Effector memory CD4-positive, alpha-beta T cell (primary cell): ENCODE measurements around the gene MYCBPAP.
"Not testable (repeated sequence)": the region's sequence is repeated elsewhere in the genome, so short reads cannot be mapped to it uniquely, and the experiment has no call there.

Experiments
- DNase-seq, 3 donors: peaks; one replicate each; pipeline ENCODE4 v3.0.0-alpha.2; 2020
- H3K27ac ChIP-seq: 2 replicates; pipeline ENCODE4 v1.7.0; 2013; ENCODE audit warnings: mild to moderate bottlenecking, low read length, moderate library complexity; ENCODE audit not compliant: insufficient read depth, poor library complexity, severe bottlenecking
- H3K27me3 ChIP-seq: replicated peaks from 2 replicates; pipeline ENCODE4 v1.7.0; 2013; ENCODE audit warnings: mild to moderate bottlenecking, low read length; ENCODE audit not compliant: insufficient read depth, control insufficient read depth, poor library complexity, severe bottlenecking
- H3K36me3 ChIP-seq: 2 replicates; pipeline ENCODE4 v1.7.0; 2013; ENCODE audit warnings: mild to moderate bottlenecking, low read length, moderate library complexity; ENCODE audit not compliant: control insufficient read depth, insufficient read depth
- H3K4me1 ChIP-seq: 2 replicates; pipeline ENCODE4 v1.7.0; 2013; ENCODE audit warnings: low read length, mild to moderate bottlenecking; ENCODE audit not compliant: control insufficient read depth, insufficient read depth, poor library complexity, severe bottlenecking
- H3K4me3 ChIP-seq: 2 replicates; pipeline ENCODE4 v1.7.0; 2013; ENCODE audit warnings: low read length, low read depth, mild to moderate bottlenecking; ENCODE audit not compliant: insufficient read depth, poor library complexity, severe bottlenecking
- H3K9me3 ChIP-seq: 2 replicates; pipeline ENCODE4 v1.7.0; 2013; ENCODE audit warnings: mild to moderate bottlenecking, low read length, moderate library complexity; ENCODE audit not compliant: control insufficient read depth

Gene MYCBPAP

DNA sequence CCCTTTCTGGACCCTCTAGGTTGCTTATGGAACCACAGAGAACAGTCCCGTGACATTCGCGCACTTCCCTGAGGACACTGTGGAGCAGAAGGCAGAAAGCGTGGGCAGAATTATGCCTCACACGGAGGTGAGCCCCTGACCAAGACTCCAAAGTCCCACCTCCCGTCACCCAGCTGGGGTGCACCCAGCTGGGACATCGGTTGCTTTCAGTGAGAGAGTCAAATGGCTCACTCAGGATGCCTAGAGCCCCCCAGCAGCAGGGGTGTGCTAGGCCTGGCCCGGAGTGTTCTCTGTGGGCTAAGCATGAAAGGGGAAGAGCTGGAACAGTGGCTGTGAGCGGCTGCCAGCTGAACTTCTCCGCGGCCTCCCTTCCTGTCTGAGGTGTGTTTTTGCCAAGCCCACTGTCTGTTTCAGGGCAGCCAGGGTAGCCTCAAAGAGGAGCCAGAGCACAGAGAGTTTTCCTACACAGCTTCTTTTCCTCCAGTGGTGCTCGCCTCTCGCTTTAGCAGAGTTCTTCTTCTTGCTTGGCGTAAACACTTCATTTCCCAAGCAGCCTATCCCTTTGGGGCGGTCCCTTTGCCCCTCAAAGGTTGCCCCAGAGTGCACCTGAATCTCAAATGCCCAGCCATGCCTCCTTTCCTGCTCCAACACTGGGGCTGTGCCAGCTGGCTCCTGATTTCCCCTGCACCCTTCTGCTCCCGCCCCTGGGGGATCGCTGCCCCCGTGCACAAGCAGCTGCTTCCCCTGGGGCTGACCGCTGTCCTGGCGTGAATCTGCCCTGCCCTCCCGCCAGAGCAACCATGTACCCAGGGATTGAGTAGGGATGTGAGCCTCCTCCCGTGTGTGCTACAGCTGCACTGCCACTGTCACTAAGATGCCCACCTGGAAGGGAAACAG, 37.0 kb upstream of the MYCBPAP start:
- no peaks in the 10 kb centered on the region for H3K9me3 ChIP-seq
- no peak overlapping the region for H3K4me3 ChIP-seq
- no peak for DNase-seq
- H3K36me3 ChIP-seq, result no peaks in the 10 kb centered on the region
- H3K4me1 ChIP-seq, result peaks cover 12% of the 10 kb centered on the region
- H3K27me3 ChIP-seq, result peaks cover 16% of the 10 kb centered on the region
- H3K27ac ChIP-seq, result no peak overlapping the region

DNA sequence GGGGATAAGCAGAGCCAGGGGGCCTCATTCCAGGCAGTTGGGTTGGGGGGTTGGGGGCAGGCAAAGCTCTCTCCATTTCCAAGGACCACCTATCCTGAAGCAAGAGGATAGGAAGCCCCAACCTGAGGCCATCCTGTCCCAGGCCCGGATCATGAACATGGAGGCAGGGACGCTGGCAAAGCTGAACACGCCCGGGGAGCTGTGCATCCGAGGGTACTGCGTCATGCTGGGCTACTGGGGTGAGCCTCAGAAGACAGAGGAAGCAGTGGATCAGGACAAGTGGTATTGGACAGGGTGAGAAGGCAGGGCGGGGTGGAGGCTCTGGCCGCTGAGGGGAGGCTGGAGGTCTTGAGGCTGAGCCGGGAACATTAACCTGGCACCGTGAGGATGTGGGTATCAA, 36.0 kb upstream of the MYCBPAP start:
- H3K4me1 ChIP-seq, result peaks cover 12% of the 10 kb centered on the region
- no peaks in the 10 kb centered on the region for H3K9me3 ChIP-seq
- H3K27ac ChIP-seq, result no peak overlapping the region
- H3K36me3 ChIP-seq, result no peaks in the 10 kb centered on the region
- H3K27me3 ChIP-seq, result peaks cover 16% of the 10 kb centered on the region
- no peak for DNase-seq
- no peak overlapping the region for H3K4me3 ChIP-seq

DNA sequence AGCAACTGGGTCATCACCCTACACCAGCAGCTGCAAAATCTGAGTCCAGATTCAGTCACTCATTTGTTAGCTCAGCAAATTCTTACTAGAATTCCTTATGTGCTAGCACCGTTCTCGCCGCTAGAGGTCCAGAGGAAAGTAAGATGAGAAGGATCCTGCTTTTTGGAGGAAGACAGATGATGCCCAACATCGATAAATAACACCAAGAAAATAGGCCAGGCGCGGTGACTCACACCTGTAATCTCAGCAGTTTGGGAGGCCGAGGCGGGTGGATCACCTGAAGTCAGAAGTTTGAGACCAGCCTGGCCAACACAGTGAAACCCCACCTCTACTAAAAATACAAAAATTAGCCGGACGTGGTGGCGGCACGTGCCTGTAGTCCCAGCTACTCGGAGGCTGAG, 35.5 kb upstream of the MYCBPAP start:
- not testable (repeated sequence) for H3K4me3 ChIP-seq, H3K27ac ChIP-seq, H3K36me3 ChIP-seq, DNase-seq, H3K9me3 ChIP-seq
- Histone ChIP-seq H3K27me3 (peaks cover 16% of the 10 kb centered on the region), H3K4me1 (peaks cover 12% of the 10 kb centered on the region)

DNA sequence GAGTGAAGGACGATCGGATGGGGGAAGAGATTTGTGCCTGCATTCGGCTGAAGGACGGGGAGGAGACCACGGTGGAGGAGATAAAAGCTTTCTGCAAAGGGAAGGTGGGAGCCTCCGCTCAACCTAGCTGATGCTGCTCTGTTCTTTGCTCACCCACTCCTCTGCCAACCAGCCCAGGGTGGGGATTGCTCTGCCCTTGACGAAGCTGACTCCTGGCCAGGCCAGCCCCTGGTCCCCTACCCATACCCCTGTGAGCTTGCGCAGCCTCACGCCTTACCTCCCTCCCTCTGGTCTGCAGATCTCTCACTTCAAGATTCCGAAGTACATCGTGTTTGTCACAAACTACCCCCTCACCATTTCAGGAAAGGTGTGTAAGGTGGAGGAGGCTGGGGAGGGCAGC, 34.3 kb upstream of the MYCBPAP start:
- no peak for DNase-seq
- H3K4me1 ChIP-seq, result peaks cover 13% of the 10 kb centered on the region
- H3K27me3 ChIP-seq, result peaks cover 10% of the 10 kb centered on the region
- no peak overlapping the region for H3K4me3 ChIP-seq
- H3K36me3 ChIP-seq, result no peaks in the 10 kb centered on the region
- no peak overlapping the region for H3K27ac ChIP-seq
- H3K9me3 ChIP-seq, result no peaks in the 10 kb centered on the region

DNA sequence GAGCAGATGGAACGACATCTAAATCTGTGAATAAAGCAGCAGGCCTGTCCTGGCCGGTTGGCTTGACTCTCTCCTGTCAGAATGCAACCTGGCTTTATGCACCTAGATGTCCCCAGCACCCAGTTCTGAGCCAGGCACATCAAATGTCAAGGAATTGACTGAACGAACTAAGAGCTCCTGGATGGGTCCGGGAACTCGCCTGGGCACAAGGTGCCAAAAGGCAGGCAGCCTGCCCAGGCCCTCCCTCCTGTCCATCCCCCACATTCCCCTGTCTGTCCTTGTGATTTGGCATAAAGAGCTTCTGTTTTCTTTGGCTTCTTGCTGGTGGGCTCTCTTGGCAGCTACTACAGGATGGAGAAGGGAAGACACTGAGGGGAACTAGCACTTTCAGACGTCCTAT, 33.7 kb upstream of the MYCBPAP start:
- Histone ChIP-seq H3K27ac (no peak overlapping the region), H3K9me3 (no peaks in the 10 kb centered on the region), H3K4me1 (peaks cover 10% of the 10 kb centered on the region), H3K4me3 (no peak overlapping the region), H3K36me3 (no peaks in the 10 kb centered on the region), H3K27me3 (peaks cover 3% of the 10 kb centered on the region)
- DNase-seq, result no peak

DNA sequence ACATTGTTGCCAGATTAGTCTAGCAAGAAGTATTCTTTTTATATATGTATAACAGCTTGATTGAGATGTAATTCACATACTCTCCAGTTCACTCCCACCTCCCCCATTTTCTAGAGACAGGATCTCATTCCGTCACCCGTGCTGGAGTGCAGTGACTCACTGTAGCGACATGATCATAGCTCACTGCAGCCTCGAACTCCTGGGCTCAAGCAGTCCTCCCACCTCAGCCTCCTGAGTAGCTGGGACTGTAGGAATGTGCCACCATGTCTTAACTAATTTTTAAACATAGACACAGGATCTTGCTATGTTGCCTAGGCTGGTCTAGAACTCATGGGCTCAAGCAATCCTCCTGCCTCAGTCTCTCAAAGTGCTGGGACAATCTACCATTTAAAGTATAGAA, 32.9 kb upstream of the MYCBPAP start:
- DNase-seq, result no peak
- H3K27ac ChIP-seq, result no peak overlapping the region

DNA sequence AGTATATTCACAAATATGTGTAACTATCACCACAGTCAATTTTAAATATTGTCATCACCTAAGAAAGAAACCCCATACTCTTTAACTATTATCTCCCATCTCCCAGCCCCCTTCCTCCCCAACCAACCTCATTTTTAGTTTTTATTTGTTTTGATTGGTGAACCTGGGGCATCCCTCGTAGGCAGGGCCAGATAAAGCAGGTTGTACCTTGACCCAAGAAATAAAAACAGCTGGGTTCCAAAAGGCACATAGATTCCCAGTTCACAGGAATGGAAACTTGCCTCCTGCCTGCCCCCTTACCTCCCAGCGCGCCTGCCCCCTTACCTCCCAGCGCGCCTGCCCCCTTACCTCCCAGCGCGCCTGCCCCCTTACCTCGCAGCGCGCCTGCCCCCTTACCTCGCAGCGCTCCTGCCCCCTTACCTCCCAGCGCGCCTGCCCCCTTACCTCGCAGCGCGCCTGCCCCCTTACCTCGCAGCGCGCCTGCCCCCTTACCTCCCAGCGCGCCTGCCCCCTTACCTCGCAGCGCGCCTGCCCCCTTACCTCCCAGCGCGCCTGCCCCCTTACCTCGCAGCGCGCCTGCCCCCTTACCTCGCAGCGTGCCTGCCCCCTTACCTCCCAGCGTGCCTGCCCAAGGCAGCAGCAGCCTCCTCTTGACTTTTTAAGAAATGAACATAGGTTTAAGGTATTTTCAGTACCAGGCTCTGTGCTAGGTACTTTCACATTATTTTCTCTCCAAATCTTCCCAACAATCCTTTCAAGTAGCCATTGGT, 32.3 kb upstream of the MYCBPAP start:
- peaks cover 14% of the 10 kb centered on the region for H3K4me1 ChIP-seq
- not testable (repeated sequence) for H3K27me3 ChIP-seq, H3K36me3 ChIP-seq, DNase-seq, H3K27ac ChIP-seq, H3K9me3 ChIP-seq, H3K4me3 ChIP-seq

More for the DNA sequence above, 32.9 kb upstream of the MYCBPAP start:
- Histone ChIP-seq H3K4me3 (no peak overlapping the region), H3K36me3 (no peaks in the 10 kb centered on the region), H3K9me3 (no peaks in the 10 kb centered on the region), H3K4me1 (peaks cover 14% of the 10 kb centered on the region), H3K27me3 (no peaks in the 10 kb centered on the region)

DNA sequence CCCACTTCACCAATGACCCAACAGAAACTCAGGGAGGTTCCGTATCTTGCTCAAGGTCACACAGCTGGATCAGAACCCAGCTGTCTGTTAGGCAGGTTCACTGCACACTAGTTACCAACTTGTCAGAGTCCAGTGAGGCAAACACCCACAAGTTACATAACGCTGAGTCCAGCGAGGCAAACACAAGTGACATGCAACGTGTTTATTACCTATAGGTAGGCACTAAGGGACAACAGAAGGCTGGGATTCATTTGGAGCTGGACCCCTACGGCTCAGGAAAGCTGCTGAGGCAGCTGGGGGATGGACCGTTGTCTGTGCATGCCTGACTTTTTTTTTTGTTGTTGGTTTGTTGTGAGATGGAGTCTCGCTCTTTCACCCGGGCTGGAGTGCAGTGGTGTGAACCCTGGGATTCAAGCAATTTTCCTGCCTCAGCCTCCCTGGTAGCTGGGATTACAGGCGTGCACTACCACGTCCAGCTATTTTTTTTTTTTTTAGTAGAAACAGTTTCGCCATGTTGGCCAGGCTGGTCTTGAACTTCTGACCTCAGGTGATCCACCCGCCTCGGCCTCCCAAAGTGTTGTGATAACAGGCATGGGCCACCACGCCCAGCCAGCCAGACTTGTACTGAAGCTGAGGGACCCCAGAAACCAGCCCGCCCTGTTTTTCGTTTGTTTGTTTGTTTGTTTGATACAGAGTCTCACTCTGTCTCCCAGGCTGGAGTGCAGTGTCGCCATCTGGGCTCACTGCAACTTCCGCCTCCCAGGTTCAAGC, 31.5 kb upstream of the MYCBPAP start:
- H3K4me3 ChIP-seq, result no peak overlapping the region
- H3K4me1 ChIP-seq, result peaks cover 14% of the 10 kb centered on the region
- no peak overlapping the region for H3K27ac ChIP-seq
- no peaks in the 10 kb centered on the region for H3K27me3 ChIP-seq
- DNase-seq, result no peak
- H3K9me3 ChIP-seq, result no peaks in the 10 kb centered on the region
- H3K36me3 ChIP-seq, result no peaks in the 10 kb centered on the region

DNA sequence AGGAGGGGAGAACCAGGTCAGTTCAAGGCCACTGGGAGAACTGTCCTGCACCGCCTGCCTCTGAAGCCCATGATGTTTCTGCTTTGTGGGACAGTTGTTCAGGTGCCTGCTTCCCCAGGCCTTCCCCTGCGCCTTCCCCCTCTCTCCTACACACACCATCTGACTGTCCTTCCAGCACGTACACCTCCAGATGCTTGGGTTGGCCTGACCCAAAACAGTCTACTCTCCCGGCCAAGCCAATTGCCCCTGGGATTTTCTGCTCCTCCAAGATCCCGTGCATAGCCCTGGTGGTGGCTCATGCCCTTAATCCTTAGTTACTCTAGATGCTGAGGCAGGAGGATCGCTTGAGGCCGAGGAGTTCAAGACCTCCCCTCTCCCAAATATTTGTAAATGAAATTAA, 30.3 kb upstream of the MYCBPAP start:
- DNase-seq, result no peak
- no peak overlapping the region for H3K4me3 ChIP-seq

More for the DNA sequence above, 30.3 kb upstream of the MYCBPAP start:
- Histone ChIP-seq H3K4me1 (peaks cover 14% of the 10 kb centered on the region), H3K36me3 (no peaks in the 10 kb centered on the region), H3K27me3 (no peaks in the 10 kb centered on the region), H3K9me3 (no peaks in the 10 kb centered on the region), H3K27ac (peak overlapping the region; percentile 75)
